ENCODE results near the gene PRCP. TPM values are rescaled to one million over a fixed set of nuclear protein-coding genes. Genes with fewer than 3 reads are reported as not detected.

The PRCP gene
- polyA plus RNA-seq, 3 donors from 2014 or later: 65.1 to 104 (median 80.0) TPM

DNA sequence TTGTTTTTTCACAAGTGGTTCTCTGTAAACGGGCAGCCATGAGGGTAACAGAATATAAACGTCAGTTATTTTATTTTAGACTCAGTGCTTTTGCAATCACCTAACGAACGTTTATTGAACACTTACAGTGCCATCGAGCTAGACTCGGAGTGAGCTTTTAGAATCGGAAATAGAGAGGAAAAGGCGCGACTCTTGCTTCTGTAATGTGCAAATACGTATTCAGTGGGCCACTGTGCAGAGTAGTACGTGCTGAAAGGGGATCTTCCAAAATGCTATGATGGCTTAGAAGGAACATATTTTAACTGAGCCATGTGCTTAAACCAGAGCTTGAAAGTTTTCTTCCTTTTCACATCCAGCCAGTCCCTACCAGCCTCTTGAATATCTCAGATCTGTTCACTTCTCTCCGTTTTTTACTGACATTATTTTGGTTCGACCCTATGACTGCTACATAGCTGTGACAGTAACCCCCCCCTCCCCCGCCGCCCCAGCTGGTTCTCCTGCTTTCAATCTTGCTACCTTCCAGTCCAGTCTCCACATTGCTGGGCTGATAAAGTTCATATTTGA lies 1.8 kb upstream of the PRCP start:
- Mint-ChIP-seq H3K4me1 (peaks cover 28 to 46% of the 10 kb centered on the region in 2 donors), H3K27me3 (ENCODE audit: low read depth in 3 of 3) (peaks cover 8 to 13% (median 8%) of the 10 kb centered on the region in 3 donors), H3K4me3 (peak overlapping the region; percentile 96 to 100 (median 98)), H3K36me3 (no peaks in the 10 kb centered on the region), H3K9me3 (no peaks in the 10 kb centered on the region), H3K27ac (peak overlapping the region in 5 of 6 donors; percentile 87 to 99 (median 98))
- no peak for DNase-seq

DNA sequence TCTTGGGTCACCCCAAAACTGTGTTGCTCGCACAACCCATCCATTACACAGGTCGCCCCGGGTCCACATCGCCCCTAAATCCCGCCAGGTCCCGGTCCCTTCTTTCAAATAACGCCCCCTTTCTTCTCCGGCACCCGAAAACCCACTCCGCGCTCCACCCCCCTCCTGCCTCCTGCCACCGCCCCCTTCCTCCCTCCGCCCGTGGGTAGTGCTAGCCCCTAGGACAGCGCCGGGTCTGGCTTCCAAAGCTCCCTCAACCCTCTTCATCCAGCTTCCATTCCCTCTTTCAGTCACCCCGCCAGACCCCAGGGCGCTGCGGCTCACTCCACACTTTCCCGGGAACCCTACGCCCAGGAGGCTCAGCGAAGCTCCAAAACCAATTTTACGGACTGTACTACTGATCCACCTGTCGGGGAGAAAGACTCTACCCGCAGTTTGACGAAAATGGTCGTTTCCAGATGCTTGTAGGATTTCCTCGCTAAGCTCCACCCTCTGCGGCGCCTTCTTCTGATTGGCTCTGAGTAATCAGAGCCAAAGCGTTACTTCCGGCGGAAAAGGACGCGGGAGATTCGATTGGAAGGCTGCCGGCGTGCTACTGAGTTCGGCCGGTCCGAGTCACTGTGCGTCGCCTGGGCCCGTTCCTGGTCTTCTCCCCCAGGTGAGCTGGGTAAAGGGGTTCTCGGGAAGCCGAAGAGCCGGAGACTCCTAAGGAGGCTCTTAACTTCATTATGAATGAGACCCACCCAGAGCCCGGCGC lies 1.1 kb upstream of the PRCP start, which contains the start of gene DDIAS:
DDIAS (plus strand) TSS at position 572 of the 757 bp plus-strand sequence. CDS start 13,003 bp downstream, outside the sequence.
- peaks cover 0 to 3% (median 0%) of the 10 kb centered on the region in 3 donors for H3K36me3 Mint-ChIP-seq
- H3K4me3 Mint-ChIP-seq: peak within 1 kb of the TSS; percentile 96 to 100 (median 98)
- DNase-seq: peak; percentile 92 to 95 (median 95)
- no peaks in the 10 kb centered on the region for H3K9me3 Mint-ChIP-seq
- H3K27ac Mint-ChIP-seq: peak within 1 kb of the TSS; percentile 93 to 100 (median 98)
- peaks cover 8 to 13% (median 8%) of the 10 kb centered on the region in 3 donors for H3K27me3 Mint-ChIP-seq (ENCODE audit: low read depth in 3 of 3)
- H3K4me1 Mint-ChIP-seq: peaks cover 28 to 50% of the 10 kb centered on the region in 2 donors

DNA sequence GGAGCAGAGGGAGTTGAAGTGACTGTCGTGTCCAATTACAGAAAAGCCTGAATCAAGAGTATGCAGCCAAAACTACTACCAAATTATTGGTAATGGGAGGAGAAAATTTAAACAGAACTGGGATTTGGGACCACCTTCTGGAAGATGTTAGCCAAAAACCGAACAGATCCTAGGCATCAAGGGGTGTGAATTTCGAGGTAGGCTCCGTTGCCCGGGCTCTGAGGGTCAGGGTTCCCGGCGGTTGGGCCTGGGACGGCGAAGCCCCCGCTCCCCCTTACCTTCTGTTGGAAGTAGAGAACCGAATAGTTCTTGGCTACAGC lies 313 bp downstream of the PRCP start:
- Mint-ChIP-seq H3K27me3 (ENCODE audit: low read depth in 3 of 3) (peaks cover 8 to 13% (median 8%) of the 10 kb centered on the region in 3 donors), H3K4me3 (peak overlapping the region; percentile 96 to 100 (median 98)), H3K27ac (peak overlapping the region; percentile 93 to 100 (median 98)), H3K4me1 (peaks cover 28 to 50% of the 10 kb centered on the region in 2 donors), H3K9me3 (no peaks in the 10 kb centered on the region), H3K36me3 (peaks cover 0 to 3% (median 0%) of the 10 kb centered on the region in 3 donors)
- DNase-seq: no peak

DNA sequence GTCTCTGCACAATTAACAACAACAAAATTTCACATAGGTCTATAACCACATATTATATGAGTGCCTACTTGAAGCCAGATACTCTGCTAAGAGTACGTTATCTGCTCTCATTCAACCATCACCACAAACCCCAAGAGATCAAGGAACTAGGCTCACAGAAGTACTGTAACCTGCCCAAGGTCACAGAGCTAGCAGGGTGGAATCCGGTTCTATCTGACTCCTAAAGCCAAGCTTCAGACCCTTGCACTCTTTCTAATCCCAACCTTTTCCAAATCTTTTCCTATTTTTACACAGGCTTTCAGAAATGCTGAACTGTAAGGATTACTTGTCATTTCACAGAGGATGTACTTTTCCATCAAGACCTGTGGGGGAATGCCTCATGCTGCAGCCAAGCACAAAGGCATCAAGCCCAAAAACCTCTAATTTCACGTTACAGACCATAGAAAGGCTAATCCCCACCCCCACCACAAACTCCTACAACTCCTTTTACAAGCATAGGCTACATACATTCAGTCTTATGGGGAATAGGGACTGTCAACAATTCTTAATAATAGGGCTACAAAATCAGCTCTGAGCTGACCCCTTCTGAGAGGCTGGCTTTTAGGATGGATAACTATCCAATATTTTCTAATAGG lies 927 bp downstream of the PRCP start:
- H3K4me1 Mint-ChIP-seq: peaks cover 28 to 50% of the 10 kb centered on the region in 2 donors
- peaks cover 8 to 13% (median 8%) of the 10 kb centered on the region in 3 donors for H3K27me3 Mint-ChIP-seq (ENCODE audit: low read depth in 3 of 3)
- peaks cover 0 to 3% (median 0%) of the 10 kb centered on the region in 3 donors for H3K36me3 Mint-ChIP-seq
- H3K4me3 Mint-ChIP-seq: peak overlapping the region; percentile 96 to 100 (median 98)
- H3K27ac Mint-ChIP-seq: peak overlapping the region; percentile 93 to 100 (median 98)
- peak in 1 of 3 donors; percentile 13 for DNase-seq
- H3K9me3 Mint-ChIP-seq: no peaks in the 10 kb centered on the region

DNA sequence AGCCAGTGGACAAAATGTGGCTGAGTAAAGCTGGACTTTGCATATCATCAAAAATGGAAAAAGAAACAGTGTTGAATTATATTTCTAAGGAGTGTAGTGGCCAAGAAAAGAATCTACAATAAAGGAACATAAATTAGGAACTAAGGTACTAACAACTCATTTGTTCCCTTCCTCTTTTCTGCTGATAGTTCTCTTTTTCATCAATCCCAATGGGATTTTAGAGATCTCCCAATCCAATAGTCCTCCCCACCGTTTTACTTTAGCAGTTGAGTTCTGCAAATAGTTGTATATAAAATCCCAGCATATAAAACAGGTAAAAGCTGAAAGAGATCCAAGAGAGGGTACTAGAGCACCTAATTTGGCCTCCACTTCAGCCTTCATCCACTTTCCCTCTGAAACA lies 2.0 kb downstream of the PRCP start:
- Mint-ChIP-seq H3K9me3 (no peaks in the 10 kb centered on the region), H3K4me1 (peaks cover 28 to 50% of the 10 kb centered on the region in 2 donors), H3K27ac (peak overlapping the region in 1 of 6 donors; percentile 6), H3K27me3 (ENCODE audit: low read depth in 3 of 3) (peaks cover 8 to 13% (median 8%) of the 10 kb centered on the region in 3 donors), H3K36me3 (peaks cover 0 to 3% (median 0%) of the 10 kb centered on the region in 3 donors), H3K4me3 (peak overlapping the region in 1 of 5 donors; percentile 17)
- DNase-seq: no peak

DNA sequence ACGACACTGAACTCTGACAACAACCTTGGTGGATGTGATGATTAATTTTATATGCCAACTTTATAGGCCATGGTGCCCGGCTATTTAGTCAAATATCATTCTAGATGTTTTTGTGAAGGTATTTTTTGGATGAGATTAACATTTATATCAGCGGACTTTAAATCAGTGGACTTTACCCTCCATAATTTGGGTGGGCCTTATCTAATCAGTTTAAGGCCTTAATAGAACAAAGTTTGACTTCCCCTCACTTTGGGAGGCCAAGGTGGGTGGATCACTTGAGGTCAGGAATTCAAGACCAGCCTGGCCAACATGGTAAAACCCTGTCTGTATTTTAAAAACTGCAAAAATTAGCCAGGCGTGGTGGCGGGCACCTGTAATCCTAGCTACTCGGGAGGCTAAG lies 4.0 kb downstream of the PRCP start:
- Mint-ChIP-seq H3K9me3 (no peaks in the 10 kb centered on the region), H3K27ac (no peak overlapping the region), H3K4me3 (no peak overlapping the region), H3K27me3 (ENCODE audit: low read depth in 3 of 3) (peaks cover 6 to 8% (median 6%) of the 10 kb centered on the region in 3 donors), H3K36me3 (peaks cover 0 to 3% (median 0%) of the 10 kb centered on the region in 3 donors), H3K4me1 (peaks cover 19 to 40% of the 10 kb centered on the region in 2 donors)
- no peak for DNase-seq

DNA sequence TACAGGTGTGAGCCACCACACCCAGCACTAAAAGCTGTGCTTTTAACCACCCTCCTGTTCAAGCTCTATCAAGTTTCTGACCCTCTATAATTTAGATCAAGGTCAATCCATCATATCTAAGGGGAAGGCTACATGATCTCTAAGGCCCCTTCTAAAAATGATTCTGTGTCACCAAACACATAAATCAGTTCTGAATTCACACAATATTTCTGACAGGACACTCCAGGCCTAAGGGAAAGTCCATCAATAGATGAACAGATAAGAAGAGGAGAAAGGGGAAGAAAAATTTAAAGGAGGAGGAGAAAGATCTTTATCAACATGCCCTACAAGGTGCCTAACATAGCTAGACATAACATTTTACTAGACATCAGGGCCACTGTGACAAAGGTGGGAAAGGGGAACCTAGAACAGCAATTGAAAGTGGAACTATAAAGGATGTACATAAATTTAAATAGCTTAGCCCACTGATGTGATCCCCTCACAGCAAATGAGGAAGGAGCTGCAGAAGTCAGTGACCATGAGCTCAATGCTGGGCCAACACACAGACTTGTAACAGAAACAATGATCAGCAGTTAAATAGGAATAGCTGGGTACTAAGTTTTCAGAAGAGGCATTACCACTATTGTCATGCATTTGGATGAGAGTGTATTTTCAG lies 4.7 kb downstream of the PRCP start:
- Mint-ChIP-seq H3K36me3 (peaks cover 0 to 3% (median 0%) of the 10 kb centered on the region in 3 donors), H3K27me3 (ENCODE audit: low read depth in 3 of 3) (peaks cover 2 to 6% (median 4%) of the 10 kb centered on the region in 3 donors), H3K27ac (peak overlapping the region in 4 of 6 donors; percentile 0 to 9 (median 6)), H3K4me3 (no peak overlapping the region), H3K9me3 (no peaks in the 10 kb centered on the region), H3K4me1 (peaks cover 17 to 36% of the 10 kb centered on the region in 2 donors)
- DNase-seq: no peak

DNA sequence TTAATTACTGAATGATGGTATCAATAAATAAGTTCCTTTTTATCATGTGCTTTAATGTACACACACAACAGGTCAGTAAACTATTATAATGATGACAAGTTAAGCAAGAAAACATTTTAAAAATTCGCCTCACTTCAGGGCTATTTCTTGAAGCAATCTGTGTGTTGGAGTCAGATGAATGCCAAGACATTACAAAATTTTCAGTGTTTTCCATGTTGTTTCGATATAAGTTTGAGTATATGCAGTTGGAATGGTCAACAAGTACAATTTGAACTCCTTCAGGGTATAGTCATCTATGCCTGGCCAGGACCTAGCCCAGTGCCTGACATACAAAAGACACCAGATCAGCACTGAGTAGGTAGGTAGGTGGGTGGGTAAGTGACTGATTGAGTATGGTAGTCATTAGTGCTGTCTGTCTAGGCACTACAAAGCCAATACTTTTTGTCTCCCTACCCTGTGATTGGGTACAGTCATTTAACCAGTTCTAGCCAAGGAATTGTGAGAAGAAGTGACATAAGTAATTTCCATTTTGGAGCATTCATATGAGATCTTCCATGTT lies 7.5 kb downstream of the PRCP start:
- H3K27ac Mint-ChIP-seq: peak overlapping the region in 1 of 6 donors; percentile 25
- H3K4me1 Mint-ChIP-seq: peaks cover 0 to 11% of the 10 kb centered on the region in 2 donors
- H3K27me3 Mint-ChIP-seq (ENCODE audit: low read depth in 3 of 3): no peaks in the 10 kb centered on the region

DNA sequence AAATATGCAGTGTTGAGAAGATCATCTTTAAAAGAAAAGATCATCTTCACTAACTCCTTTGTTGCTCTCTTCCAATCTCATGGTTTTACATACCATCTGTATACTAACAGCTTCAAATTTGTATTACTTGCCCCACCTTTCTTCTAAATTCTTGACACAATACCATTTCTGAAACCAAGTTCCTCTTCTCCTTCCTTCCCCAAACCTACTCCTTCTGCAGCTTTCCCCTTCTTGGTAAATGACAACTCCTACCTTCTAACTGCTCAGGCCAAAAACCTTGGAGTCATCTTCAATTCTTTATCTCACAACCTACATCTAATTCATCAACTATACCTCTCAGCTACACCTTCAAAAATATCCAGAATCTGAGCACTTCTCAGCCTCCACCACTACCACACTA lies 9.3 kb downstream of the PRCP start:
- H3K4me1 Mint-ChIP-seq: no peaks in the 10 kb centered on the region
- H3K36me3 Mint-ChIP-seq: peaks cover 0 to 3% (median 0%) of the 10 kb centered on the region in 3 donors
- H3K27me3 Mint-ChIP-seq (ENCODE audit: low read depth in 3 of 3): peaks cover 0 to 1% (median 0%) of the 10 kb centered on the region in 3 donors
- no peak overlapping the region for H3K4me3 Mint-ChIP-seq
- H3K9me3 Mint-ChIP-seq: no peaks in the 10 kb centered on the region
- no peak overlapping the region for H3K27ac Mint-ChIP-seq
- no peak for DNase-seq

More for the DNA sequence above, 7.5 kb downstream of the PRCP start:
- Mint-ChIP-seq H3K36me3 (peaks cover 0 to 3% (median 0%) of the 10 kb centered on the region in 3 donors), H3K4me3 (no peak overlapping the region), H3K9me3 (no peaks in the 10 kb centered on the region)
- DNase-seq: no peak

DNA sequence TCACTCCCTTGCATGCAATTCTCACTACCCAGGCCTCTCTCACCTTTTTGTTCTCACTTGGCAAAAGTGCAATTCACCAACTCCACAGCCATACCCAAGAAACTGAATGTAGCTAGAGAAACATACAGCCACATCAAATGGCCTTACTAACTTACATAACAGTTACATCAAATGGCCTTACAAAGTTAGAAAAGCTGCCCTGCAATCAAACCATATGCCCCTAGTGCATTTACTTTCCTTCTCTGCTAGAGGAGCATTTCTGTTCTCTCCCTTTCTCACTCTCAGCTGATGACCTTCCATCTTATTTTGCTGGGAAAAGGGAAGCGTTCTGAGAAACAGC lies 10.3 kb downstream of the PRCP start:
- no peak overlapping the region for H3K27ac Mint-ChIP-seq
- no peak for DNase-seq
- H3K27me3 Mint-ChIP-seq (ENCODE audit: low read depth in 3 of 3): peaks cover 0 to 1% (median 0%) of the 10 kb centered on the region in 3 donors
- no peaks in the 10 kb centered on the region for H3K9me3 Mint-ChIP-seq
- H3K36me3 Mint-ChIP-seq: peaks cover 0 to 3% (median 0%) of the 10 kb centered on the region in 3 donors
- H3K4me3 Mint-ChIP-seq: no peak overlapping the region
- no peaks in the 10 kb centered on the region for H3K4me1 Mint-ChIP-seq

DNA sequence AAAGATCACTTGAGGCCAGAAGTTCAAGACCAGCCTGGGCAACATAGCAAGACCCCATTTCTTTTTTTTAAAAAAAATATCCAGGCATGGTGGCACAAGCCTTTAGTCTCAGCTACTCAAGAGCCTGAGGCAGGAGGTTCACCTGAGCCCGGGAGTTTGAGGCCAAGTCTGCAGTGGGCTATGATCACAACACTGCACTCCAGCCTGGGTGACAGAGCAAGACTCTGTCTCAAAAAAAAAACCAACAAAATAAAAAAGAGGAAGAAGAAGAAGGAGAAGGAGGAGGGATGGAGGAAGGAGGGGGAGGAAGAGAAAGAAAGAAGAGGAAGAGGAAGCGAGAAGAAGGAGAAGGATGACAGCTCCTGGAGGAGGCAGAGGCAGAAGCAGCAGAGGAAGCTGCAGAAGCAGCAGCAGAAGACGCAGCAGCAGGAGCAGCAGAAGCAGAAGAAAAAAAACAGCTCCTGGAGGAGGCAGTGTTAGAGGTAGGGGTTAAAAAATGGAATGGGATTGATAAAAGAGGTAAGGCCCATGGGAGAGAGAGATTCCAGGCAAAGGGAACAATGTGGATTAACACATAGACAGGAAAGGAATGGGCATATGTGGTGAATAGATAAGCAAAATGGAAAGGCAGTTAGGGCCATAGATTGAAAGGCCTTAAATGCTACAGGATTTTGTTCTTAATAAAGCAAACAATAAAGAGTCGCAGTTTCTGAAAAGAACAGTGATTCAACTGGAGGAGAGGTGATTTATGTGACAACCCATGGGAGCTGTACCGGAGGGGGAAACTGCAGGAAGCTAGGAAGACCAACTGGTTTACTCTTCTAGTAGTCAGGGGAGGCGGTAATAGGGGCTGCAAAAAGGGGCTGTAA lies 10.9 kb downstream of the PRCP start:
- no peaks in the 10 kb centered on the region for H3K9me3 Mint-ChIP-seq
- no peaks in the 10 kb centered on the region for H3K4me1 Mint-ChIP-seq
- no peak overlapping the region for H3K4me3 Mint-ChIP-seq
- no peak overlapping the region for H3K27ac Mint-ChIP-seq
- DNase-seq: no peak
- peaks cover 0 to 3% (median 0%) of the 10 kb centered on the region in 3 donors for H3K36me3 Mint-ChIP-seq
- H3K27me3 Mint-ChIP-seq (ENCODE audit: low read depth in 3 of 3): peaks cover 0 to 1% (median 0%) of the 10 kb centered on the region in 3 donors

DNA sequence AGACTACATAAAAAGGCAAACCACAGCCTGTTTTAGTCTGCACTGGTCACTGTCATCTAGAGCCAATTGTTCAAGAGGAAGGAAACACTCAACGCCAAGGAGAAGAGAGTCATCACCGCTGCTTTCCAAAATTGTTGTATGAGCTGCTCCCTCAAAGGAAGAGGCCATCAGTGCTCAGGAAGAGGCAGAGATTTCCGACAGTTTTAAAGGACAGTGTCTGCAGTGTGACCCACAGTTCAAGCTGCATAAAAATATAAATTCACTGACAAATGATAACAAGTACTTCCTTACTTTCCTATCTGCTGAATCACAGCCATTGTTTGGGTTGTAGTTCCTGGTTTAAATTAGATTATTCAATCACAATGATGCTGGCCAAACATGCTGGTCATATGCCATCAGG lies 16.4 kb downstream of the PRCP start:
- Mint-ChIP-seq H3K27ac (peak overlapping the region in 3 of 6 donors; percentile 7 to 58 (median 26)), H3K9me3 (no peaks in the 10 kb centered on the region), H3K4me3 (no peak overlapping the region), H3K4me1 (peaks cover 4 to 6% of the 10 kb centered on the region in 2 donors), H3K27me3 (ENCODE audit: low read depth in 3 of 3) (peaks cover 0 to 3% (median 0%) of the 10 kb centered on the region in 3 donors), H3K36me3 (peaks cover 17 to 21% (median 18%) of the 10 kb centered on the region in 3 donors)
- no peak for DNase-seq

Data from immature natural killer cell (primary cell).